Adrenal gland (tissue), 12 donors: Measurements from ENCODE around the gene C9orf50. TPM values are rescaled to one million over a fixed set of nuclear protein-coding genes. Genes with fewer than 3 reads are reported as not detected.

Experiments
- DNase-seq, 7 donors: peaks; one replicate each; pipeline ENCODE4 v3.0.0-alpha.2; 2019 to 2020
- H3K27ac ChIP-seq, 5 donors: fragments of 200-600 bp; sonication (generic) in 4 of 5; 1 replicate in 3 of 5; 2 replicates in 2 of 5; pipeline versions ENCODE4 v1.5.1 to v1.8.0; 2016 to 2020; ENCODE audit warnings: mild to moderate bottlenecking in 1 of 5
- H3K27me3 ChIP-seq: fragments of 200-600 bp; 2 replicates; pipeline ENCODE4 v1.8.0; 2021
- H3K36me3 ChIP-seq, 2 donors: fragments of 200-600 bp; replicated peaks in 1 of 2; 1 replicate in 1 of 2; 2 replicates in 1 of 2; pipeline versions ENCODE4 v1.5.1 to v1.8.0; 2018 to 2022
- H3K4me1 ChIP-seq, 2 donors: fragments of 200-600 bp; replicated peaks in 1 of 2; 1 replicate in 1 of 2; 2 replicates in 1 of 2; pipeline versions ENCODE4 v1.5.1 to v1.8.0; 2018 to 2021
- H3K4me3 ChIP-seq, 4 donors: fragments of 200-600 bp; sonication (generic) in 3 of 4; one replicate each; pipeline ENCODE4 v1.5.1; 2016 to 2018
- H3K9me3 ChIP-seq, 3 donors: fragments of 200-600 bp; sonication (generic) in 1 of 3; replicated peaks in 1 of 3; 1 replicate in 2 of 3; 2 replicates in 1 of 3; pipeline versions ENCODE4 v1.5.1 to v1.8.0; 2016 to 2021
- POLR2A ChIP-seq, 2 donors: fragments of 450-650 bp; IDR thresholded peaks; one replicate each; pipeline ENCODE4 v1.6.1; 2017; ENCODE audit warnings: antibody characterized with exemption in 2 of 2, mild to moderate bottlenecking in 2 of 2, moderate library complexity in 1 of 2
- WGBS, 4 donors: extraction: QIAGEN DNeasy Blood & Tissue Kit in 2 of 4; methylation state at CpG; one replicate each; pipeline versions ENCODE4 v1.1.5 to v1.1.7; 2013 to 2017; 5-methylcytosine and 5-hydroxymethylcytosine counted together
- intact Hi-C, 2 donors: fragments of 100-400 bp; cut with DNase I; formaldehyde crosslinking; loops; one replicate each; pipeline versions ENCODE4 v1.14.1 to v1.15.0; 2022 to 2023
- polyA plus RNA-seq, 3 donors: library from polyadenylated mRNA; stranded (reverse); fragments of 200-250 nt in 2 of 3; fragments of 350-450 nt in 1 of 3; fragmentation: Illumina TruSeq in 1 of 3; extraction: RNeasy Lipid Tissue Mini Kit (QIAGEN cat#74804) in 1 of 3; gene quantifications; one replicate each; pipeline ENCODE4 v1.2.3, GENCODE V29; 2013 to 2014
- total RNA-seq, 9 donors: library from RNA; depleted of rRNA in 4 of 9; stranded (reverse); fragments of >200 nt in 4 of 9; fragments of 120-200 nt in 1 of 9; fragmentation: NEBNext Ultra II Directional in 1 of 9; extraction: Animal tissue kit (Norgen Biotek cat#: 25700) in 1 of 9; gene quantifications; one replicate each; pipeline versions ENCODE4 v1.1.0 to v1.2.4, GENCODE V29; 2013 to 2023
- TF ChIP-seq, protein P1 (sequence below), 6 experiments: fragments of 450-650 bp in 4 of 6; fragments of 200-600 bp in 2 of 6; sonication (generic) in 1 of 6; IDR thresholded peaks; 1 replicate in 5 of 6; 2 replicates in 1 of 6; pipeline versions ENCODE4 v1.5.1 to v1.8.0; 2016 to 2021; ENCODE audit warnings: antibody characterized with exemption in 6 of 6, mild to moderate bottlenecking in 2 of 6, moderate library complexity in 1 of 6
- donor health status: healthy with polysubstance abuse.
- donor health status: Bipolar disorder and iron deficiency.
- donor health status: DM: yes; HTN: yes; CAD: no.
- donor health status: DM: no; HTN: no; CAD: no.
- donor health status: DM: no; HTN: no; CAD: no.
- donor health status: DM: yes; HTN: yes; CAD: no.

C9orf50 gene
- total and polyA plus RNA-seq, 12 donors: 0.11 to 0.74 (median 0.37) TPM; not detected in 7

DNA sequence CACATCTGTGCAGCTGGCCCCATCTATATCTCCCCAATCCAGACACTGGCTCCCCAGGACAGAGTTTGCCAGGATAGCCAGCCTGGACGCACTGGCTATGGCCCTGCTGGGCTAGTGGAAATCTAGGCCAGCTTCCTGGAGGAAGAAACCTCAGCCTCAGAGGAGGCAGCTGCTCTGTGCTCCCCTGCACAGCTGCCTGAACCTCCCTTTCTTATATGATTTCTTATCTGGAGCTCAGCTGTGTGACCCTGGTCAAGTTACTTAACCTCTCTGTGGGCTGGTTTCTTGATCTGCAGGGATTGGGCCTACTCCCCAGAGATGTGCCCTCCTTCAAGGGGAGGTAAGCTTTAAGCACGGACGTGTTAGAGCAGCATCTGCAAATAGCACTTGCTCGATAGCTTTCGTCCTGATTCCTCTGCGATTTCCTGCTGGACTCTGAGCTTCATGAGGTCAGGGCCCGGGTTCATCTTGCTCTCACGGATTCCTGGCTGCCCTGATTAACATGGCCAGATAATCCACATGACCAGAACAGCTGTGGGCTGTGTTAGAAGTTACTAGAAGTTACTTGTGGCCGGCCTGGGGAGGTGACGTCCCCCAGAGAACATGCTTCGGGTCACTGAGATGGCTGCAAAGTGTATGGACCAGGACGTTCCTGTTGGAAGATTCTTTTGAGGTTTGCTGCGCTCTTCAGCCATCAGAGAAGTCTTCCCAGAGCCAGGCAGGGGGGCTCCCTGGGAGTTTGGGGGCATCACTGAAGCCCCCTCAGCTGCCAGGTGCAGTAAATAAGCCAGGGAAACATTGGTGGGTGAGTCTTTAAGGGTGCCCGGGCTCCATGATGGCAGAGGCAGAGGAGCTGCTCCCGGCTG lies 14.5 kb downstream of the C9orf50 start:
- no peak overlapping the region for H3K4me3 ChIP-seq
- no peaks in the 10 kb centered on the region for H3K9me3 ChIP-seq
- TF ChIP-seq, protein P1, sequence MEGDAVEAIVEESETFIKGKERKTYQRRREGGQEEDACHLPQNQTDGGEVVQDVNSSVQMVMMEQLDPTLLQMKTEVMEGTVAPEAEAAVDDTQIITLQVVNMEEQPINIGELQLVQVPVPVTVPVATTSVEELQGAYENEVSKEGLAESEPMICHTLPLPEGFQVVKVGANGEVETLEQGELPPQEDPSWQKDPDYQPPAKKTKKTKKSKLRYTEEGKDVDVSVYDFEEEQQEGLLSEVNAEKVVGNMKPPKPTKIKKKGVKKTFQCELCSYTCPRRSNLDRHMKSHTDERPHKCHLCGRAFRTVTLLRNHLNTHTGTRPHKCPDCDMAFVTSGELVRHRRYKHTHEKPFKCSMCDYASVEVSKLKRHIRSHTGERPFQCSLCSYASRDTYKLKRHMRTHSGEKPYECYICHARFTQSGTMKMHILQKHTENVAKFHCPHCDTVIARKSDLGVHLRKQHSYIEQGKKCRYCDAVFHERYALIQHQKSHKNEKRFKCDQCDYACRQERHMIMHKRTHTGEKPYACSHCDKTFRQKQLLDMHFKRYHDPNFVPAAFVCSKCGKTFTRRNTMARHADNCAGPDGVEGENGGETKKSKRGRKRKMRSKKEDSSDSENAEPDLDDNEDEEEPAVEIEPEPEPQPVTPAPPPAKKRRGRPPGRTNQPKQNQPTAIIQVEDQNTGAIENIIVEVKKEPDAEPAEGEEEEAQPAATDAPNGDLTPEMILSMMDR (IDR thresholded peaks at IDR 0.05): no peak
- TF ChIP-seq POLR2A (IDR thresholded peaks at IDR 0.05): no peak
- intact Hi-C loops: loop anchor here (5.0 kb wide), 2 partner anchors 104 to 119 kb away; no protein-coding TSS in a partner anchor
- peak in 1 of 7 donors; percentile 70 for DNase-seq
- no peaks in the 10 kb centered on the region for H3K27me3 ChIP-seq
- no peaks in the 10 kb centered on the region for H3K36me3 ChIP-seq
- H3K4me1 ChIP-seq: peaks cover 14 to 35% of the 10 kb centered on the region in 2 donors
- H3K27ac ChIP-seq: peak overlapping the region in 4 of 5 donors; percentile 0 to 92 (median 44)
- 52 to 75% (median 68%) methylated on average over 9 to 15 of the region's 15 CpGs for WGBS, 4 donors

DNA sequence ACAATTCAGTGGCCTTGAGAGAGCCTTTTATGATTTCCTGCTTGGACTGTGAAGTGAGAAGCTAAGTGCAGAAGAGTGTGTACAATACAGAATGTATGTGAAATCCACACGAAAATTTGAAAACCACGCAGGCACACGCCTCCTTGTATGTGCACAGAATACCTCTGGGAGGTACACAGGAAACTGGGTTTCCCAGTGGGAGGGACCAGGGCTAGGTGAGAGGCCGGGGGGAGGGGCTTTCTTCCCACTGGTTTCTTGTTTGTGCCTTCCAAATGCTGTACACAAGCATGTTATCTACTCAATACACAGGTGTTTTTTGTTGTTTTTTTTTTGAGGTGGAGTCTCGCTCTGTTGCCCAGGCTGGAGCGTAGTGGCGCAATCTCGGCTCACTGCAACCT lies 16.1 kb downstream of the C9orf50 start:
- TF ChIP-seq, protein P1 (IDR thresholded peaks at IDR 0.05): no peak
- TF ChIP-seq POLR2A (IDR thresholded peaks at IDR 0.05): no peak
- Histone ChIP-seq H3K27me3 (no peaks in the 10 kb centered on the region), H3K4me3 (no peak overlapping the region), H3K27ac (no peak overlapping the region), H3K4me1 (peaks cover 3 to 25% of the 10 kb centered on the region in 2 donors), H3K36me3 (no peaks in the 10 kb centered on the region), H3K9me3 (no peaks in the 10 kb centered on the region)
- DNase-seq: no peak
- intact Hi-C loops: loop anchor here (5.0 kb wide), 3 partner anchors 102 to 117 kb away; no protein-coding TSS in a partner anchor
- WGBS, 4 donors: 54 to 69% (median 62%) methylated on average over 8 of the region's 8 CpGs

DNA sequence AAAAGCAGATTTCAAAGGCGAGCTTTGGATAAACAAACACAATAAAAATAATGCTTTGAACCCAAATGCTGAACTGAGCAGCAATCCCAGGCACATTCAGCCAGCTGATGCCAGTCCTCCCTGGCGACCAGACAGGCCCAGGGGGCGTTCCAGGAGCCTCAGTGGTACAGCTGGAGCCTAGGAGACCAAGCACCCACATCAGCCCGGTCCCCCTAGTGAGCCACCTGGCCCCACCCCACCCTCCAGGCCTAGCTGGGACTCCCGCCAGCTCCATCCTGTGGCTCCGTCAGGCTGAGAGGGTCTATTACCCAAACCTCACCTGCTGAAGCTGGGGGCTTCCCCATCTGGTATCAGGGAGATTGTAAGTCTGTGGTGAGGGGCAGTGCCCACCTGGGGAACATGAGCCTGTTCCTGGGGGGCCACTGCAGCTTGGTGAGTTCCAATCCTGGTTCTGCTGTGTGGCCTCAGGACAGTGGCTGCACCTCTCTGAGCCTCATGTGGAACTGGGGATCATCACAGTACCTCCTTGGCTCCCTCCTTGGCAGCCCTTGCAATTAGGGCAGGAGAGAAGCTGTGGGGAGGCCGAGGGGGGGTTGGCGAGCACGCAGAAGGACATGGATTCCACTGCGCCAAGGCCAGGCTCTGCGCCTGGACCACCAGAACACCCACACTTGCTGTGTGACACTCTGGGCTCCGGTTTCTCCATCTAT lies 16.7 kb downstream of the C9orf50 start:
- TF ChIP-seq POLR2A (IDR thresholded peaks at IDR 0.05): no peak
- Histone ChIP-seq H3K4me1 (peaks cover 0 to 22% of the 10 kb centered on the region in 2 donors), H3K27me3 (no peaks in the 10 kb centered on the region), H3K27ac (no peak overlapping the region), H3K36me3 (no peaks in the 10 kb centered on the region), H3K4me3 (no peak overlapping the region), H3K9me3 (no peaks in the 10 kb centered on the region)
- intact Hi-C loops: loop anchor here in 1 of 2 donors (5.0 kb wide), 1 partner anchor 107 kb away; no protein-coding TSS in a partner anchor
- 72 to 86% (median 77%) methylated on average over 3 to 12 of the region's 12 CpGs for WGBS, 4 donors
- no peak for DNase-seq

DNA sequence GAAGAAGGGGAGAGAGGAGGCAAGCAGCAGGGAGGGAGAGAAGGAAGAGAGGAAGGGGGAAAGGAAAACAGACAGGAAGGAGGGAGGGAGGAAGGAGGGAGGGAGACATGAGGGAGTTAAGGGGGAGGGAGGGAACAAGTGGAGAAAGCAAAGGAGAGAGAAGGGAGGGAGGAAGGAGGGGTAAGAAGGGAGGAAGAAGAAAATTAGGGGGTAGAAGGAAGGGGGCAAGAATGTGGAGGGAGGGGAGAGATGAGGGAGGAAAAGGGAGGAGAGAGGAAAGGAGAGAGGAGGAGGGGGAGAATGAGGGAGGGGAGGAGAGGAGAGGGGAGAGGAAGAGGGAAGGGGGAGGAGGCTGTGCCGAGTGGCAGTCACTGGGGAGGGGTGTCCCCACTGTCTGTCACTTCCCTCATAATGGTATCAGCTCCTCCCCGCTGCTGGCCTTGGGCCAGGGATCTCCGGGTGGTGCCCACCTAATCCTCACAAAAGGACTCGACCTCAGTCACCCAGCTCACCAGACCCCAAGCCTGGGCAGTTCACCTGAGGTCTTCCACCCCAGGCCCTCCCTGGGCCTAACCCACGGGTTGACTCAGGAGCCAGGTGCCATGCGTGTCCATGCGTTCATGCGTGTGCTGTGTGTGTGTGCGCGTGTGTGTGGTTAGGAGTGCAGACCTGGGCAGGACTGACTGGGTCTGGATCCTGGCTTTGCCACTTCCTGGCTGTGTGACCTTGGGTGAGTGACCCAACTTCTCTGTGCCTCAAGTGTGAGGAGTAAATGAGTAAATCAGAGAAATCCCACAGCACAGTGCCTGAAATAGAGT lies 18.1 kb downstream of the C9orf50 start:
- WGBS, 4 donors: 16 to 62% (median 56%) methylated on average over 4 to 10 of the region's 10 CpGs
- TF ChIP-seq, protein P1 (IDR thresholded peaks at IDR 0.05): no peak
- TF ChIP-seq POLR2A (IDR thresholded peaks at IDR 0.05): no peak
- H3K4me3 ChIP-seq: no peak overlapping the region
- no peaks in the 10 kb centered on the region for H3K36me3 ChIP-seq
- intact Hi-C loops: loop anchor here in 1 of 2 donors (5.0 kb wide), 1 partner anchor 106 kb away; no protein-coding TSS in a partner anchor
- no peak overlapping the region for H3K27ac ChIP-seq
- DNase-seq: no peak
- no peaks in the 10 kb centered on the region for H3K9me3 ChIP-seq
- H3K27me3 ChIP-seq: no peaks in the 10 kb centered on the region
- H3K4me1 ChIP-seq: peaks cover 3 to 10% of the 10 kb centered on the region in 2 donors
